SKM-1 (cell line): ENCODE measurements around the gene RBPJ.
"Not testable (repeated sequence)": the region's sequence is repeated elsewhere in the genome, so short reads cannot be mapped to it uniquely, and the experiment has no call there.

ENCODE experiments used
- DNase-seq: peaks from one replicate; lab custom pipeline; 2025; ENCODE audit not compliant: unreplicated experiment; lab: John Stamatoyannopoulos, UW

RBPJ gene

GRCh38 chr4:26331380-26331950, 10.7 kb downstream of the RBPJ start:
- peak; percentile 41 for DNase-seq

GRCh38 chr4:26334366-26334765, 13.6 kb downstream of the RBPJ start:
- DNase-seq: no peak

GRCh38 chr4:26337612-26338011, 16.8 kb downstream of the RBPJ start:
- DNase-seq: no peak

GRCh38 chr4:26342328-26343037, 21.7 kb downstream of the RBPJ start:
- no peak for DNase-seq

GRCh38 chr4:26343038-26343398, 22.2 kb downstream of the RBPJ start:
- no peak for DNase-seq

GRCh38 chr4:26344901-26345564, 24.2 kb downstream of the RBPJ start:
- no peak for DNase-seq

GRCh38 chr4:26345565-26345938, 24.7 kb downstream of the RBPJ start:
- DNase-seq: no peak

GRCh38 chr4:26346203-26346620, 25.4 kb downstream of the RBPJ start:
- no peak for DNase-seq

GRCh38 chr4:26349496-26349895, 28.7 kb downstream of the RBPJ start:
- no peak for DNase-seq

- no peak for DNase-seq
Observed at GRCh38 chr4:26351685-26352084, 30.9 kb downstream of the RBPJ start.

GRCh38 chr4:26354491-26354890, 33.7 kb downstream of the RBPJ start:
- DNase-seq: no peak

GRCh38 chr4:26355392-26356052, 34.7 kb downstream of the RBPJ start:
- DNase-seq: no peak

- DNase-seq: peak; percentile 46
Observed at GRCh38 chr4:26356081-26356501, 35.3 kb downstream of the RBPJ start.

GRCh38 chr4:26359521-26359920, 38.7 kb downstream of the RBPJ start:
- not testable (repeated sequence) for DNase-seq

GRCh38 chr4:26360273-26360672, 39.5 kb downstream of the RBPJ start:
- DNase-seq: no peak

- no peak for DNase-seq
Observed at GRCh38 chr4:26360864-26361263, 40.0 kb downstream of the RBPJ start.

- no peak for DNase-seq
Observed at GRCh38 chr4:26361297-26361696, 40.5 kb downstream of the RBPJ start.

GRCh38 chr4:26362745-26363439, 42.1 kb downstream of the RBPJ start:
- no peak for DNase-seq

GRCh38 chr4:26365537-26366150, 44.8 kb downstream of the RBPJ start:
- DNase-seq: no peak

GRCh38 chr4:26367811-26368210, 47.0 kb downstream of the RBPJ start:
- DNase-seq: no peak

GRCh38 chr4:26368685-26369084, 47.9 kb downstream of the RBPJ start:
- DNase-seq: no peak
